Astrocyte (in vitro differentiated cells and primary cell): ENCODE results near the gene FERMT3. TPM values are rescaled to one million over a fixed set of nuclear protein-coding genes. Genes with fewer than 3 reads are reported as not detected.

Experiments
- DNase-seq: peaks from one replicate; pipeline ENCODE4 v3.0.0-alpha.2; 2010; ENCODE audit warnings: low read depth
- FAIRE-seq: peaks from 2 replicates; lab custom pipeline; 2011; peaks lifted over from hg19 to GRCh38; lab: Jason Lieb, UNC
- H2AFZ ChIP-seq: 2 replicates; pipeline ENCODE4 v1.6.0; 2012; ENCODE audit warnings: low read depth, low read length, inconsistent platforms
- H3K27ac ChIP-seq: 2 replicates; pipeline ENCODE4 v1.5.1; 2011; ENCODE audit warnings: low read depth, low read length, inconsistent platforms
- H3K27me3 ChIP-seq: 2 replicates; pipeline ENCODE4 v1.6.0; 2011; ENCODE audit warnings: low read length, inconsistent platforms; ENCODE audit not compliant: insufficient read depth
- H3K36me3 ChIP-seq: 2 replicates; pipeline ENCODE4 v1.5.1; 2011; ENCODE audit warnings: low read length, inconsistent platforms; ENCODE audit not compliant: insufficient read depth
- H3K4me1 ChIP-seq: 2 replicates; pipeline ENCODE4 v1.5.1; 2011; ENCODE audit warnings: low read length, inconsistent platforms; ENCODE audit not compliant: insufficient read depth
- H3K4me2 ChIP-seq: 2 replicates; pipeline ENCODE4 v1.6.0; 2012; ENCODE audit warnings: low read length, inconsistent platforms
- H3K4me3 ChIP-seq: 2 replicates; pipeline ENCODE4 v1.5.1; 2011; ENCODE audit warnings: low read depth, mild to moderate bottlenecking, low read length, inconsistent platforms; ENCODE audit not compliant: insufficient read depth
- H3K79me2 ChIP-seq: 2 replicates; pipeline ENCODE4 v1.6.0; 2012; ENCODE audit warnings: mild to moderate bottlenecking, low read length, inconsistent platforms; ENCODE audit not compliant: insufficient read depth
- H3K9ac ChIP-seq: 2 replicates; pipeline ENCODE4 v1.6.0; 2012; ENCODE audit warnings: mild to moderate bottlenecking, low read length, inconsistent platforms
- H3K9me3 ChIP-seq: 2 replicates; pipeline ENCODE4 v1.5.1; 2012; ENCODE audit warnings: low read depth, mild to moderate bottlenecking, low read length, inconsistent platforms; ENCODE audit not compliant: insufficient read depth
- H4K20me1 ChIP-seq: 2 replicates; pipeline ENCODE4 v1.6.0; 2012; ENCODE audit warnings: low read length, inconsistent platforms; ENCODE audit not compliant: insufficient read depth
- H3K27ac Mint-ChIP-seq: one replicate; pipeline ENCODE4 v1.8.0; 2021; ENCODE audit warnings: mild to moderate bottlenecking, mixed read lengths; ENCODE audit not compliant: unreplicated experiment
- H3K27me3 Mint-ChIP-seq: one replicate; pipeline ENCODE4 v1.8.0; 2021; ENCODE audit warnings: low read depth, mixed read lengths; ENCODE audit not compliant: unreplicated experiment
- H3K36me3 Mint-ChIP-seq: one replicate; pipeline ENCODE4 v1.8.0; 2021; ENCODE audit warnings: low read depth, mixed read lengths; ENCODE audit not compliant: unreplicated experiment
- H3K4me1 Mint-ChIP-seq: one replicate; pipeline ENCODE4 v1.8.0; 2021; ENCODE audit warnings: low read depth, mixed read lengths; ENCODE audit not compliant: unreplicated experiment
- H3K4me3 Mint-ChIP-seq: one replicate; pipeline ENCODE4 v1.8.0; 2021; ENCODE audit warnings: mild to moderate bottlenecking, moderate library complexity, mixed read lengths; ENCODE audit not compliant: unreplicated experiment
- H3K9me3 Mint-ChIP-seq: one replicate; pipeline ENCODE4 v1.8.0; 2021; ENCODE audit warnings: mild to moderate bottlenecking, mixed read lengths; ENCODE audit not compliant: unreplicated experiment
- EZH2 ChIP-seq: IDR thresholded peaks from 2 replicates; pipeline ENCODE4 v1.6.1; 2012; ENCODE audit warnings: mild to moderate bottlenecking, low read length, inconsistent platforms; ENCODE audit not compliant: insufficient read depth
- total RNA-seq: library from RNA; stranded (reverse); gene quantifications from 2 replicates; pipeline ENCODE4 v1.2.1, GENCODE V29; 2021
- TF ChIP-seq, protein P1 (sequence below): IDR thresholded peaks from 2 replicates; pipeline ENCODE4 v1.5.1; 2011; ENCODE audit warnings: low read depth, mild to moderate bottlenecking, inconsistent platforms, low read length, moderate library complexity; ENCODE audit not compliant: insufficient read depth

The FERMT3 gene
- total RNA-seq, 1 donor from 2014 or later = 1.3 TPM

DNA sequence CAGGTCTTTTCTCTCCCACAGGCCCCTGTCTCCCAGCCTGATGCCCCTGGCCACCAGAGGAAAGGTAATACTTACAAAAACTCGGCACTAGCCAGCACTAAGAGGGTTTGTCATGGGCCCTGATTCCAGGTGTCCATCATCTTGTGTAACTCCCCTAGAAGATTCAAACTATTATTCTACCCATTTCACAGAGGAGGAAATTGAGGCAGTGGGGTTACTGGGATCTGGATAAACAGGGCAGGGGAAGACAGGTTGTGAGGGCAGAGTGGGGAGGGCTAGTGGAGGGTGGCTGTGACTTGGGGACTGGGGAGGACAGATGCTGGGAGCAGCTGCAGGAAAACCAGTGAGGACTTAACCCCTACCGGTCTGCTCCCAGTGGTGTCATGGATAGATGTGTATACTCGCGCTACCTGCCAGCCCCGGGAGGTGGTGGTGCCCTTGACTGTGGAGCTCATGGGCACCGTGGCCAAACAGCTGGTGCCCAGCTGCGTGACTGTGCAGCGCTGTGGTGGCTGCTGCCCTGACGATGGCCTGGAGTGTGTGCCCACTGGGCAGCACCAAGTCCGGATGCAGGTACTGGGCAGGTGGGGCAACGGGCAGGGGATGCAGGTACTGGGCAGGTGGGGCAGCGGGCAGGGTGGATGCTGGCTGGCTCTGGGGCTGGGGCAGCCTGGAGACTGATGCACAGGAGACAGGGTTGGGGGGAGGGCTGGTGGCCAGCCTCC, 29.1 kb downstream of the FERMT3 start:
- Histone ChIP-seq H3K4me2 (peak overlapping the region; percentile 83), H3K36me3 (peaks cover 11% of the 10 kb centered on the region), H3K79me2 (peaks cover 8% of the 10 kb centered on the region), H2AFZ (no peak overlapping the region), H3K4me3 (peak overlapping the region; percentile 45), H3K9ac (peak overlapping the region; percentile 29), H4K20me1 (peaks cover 11% of the 10 kb centered on the region), H3K4me1 (peaks cover 23% of the 10 kb centered on the region), H3K27ac (no peak overlapping the region), H3K9me3 (no peaks in the 10 kb centered on the region), H3K27me3 (no peaks in the 10 kb centered on the region)
- Mint-ChIP-seq H3K27ac (peak overlapping the region; percentile 69), H3K36me3 (no peaks in the 10 kb centered on the region), H3K9me3 (no peaks in the 10 kb centered on the region), H3K27me3 (no peaks in the 10 kb centered on the region), H3K4me3 (peak overlapping the region; percentile 81), H3K4me1 (peaks cover 7% of the 10 kb centered on the region)
- TF ChIP-seq EZH2 = no peak
- TF ChIP-seq, protein P1, sequence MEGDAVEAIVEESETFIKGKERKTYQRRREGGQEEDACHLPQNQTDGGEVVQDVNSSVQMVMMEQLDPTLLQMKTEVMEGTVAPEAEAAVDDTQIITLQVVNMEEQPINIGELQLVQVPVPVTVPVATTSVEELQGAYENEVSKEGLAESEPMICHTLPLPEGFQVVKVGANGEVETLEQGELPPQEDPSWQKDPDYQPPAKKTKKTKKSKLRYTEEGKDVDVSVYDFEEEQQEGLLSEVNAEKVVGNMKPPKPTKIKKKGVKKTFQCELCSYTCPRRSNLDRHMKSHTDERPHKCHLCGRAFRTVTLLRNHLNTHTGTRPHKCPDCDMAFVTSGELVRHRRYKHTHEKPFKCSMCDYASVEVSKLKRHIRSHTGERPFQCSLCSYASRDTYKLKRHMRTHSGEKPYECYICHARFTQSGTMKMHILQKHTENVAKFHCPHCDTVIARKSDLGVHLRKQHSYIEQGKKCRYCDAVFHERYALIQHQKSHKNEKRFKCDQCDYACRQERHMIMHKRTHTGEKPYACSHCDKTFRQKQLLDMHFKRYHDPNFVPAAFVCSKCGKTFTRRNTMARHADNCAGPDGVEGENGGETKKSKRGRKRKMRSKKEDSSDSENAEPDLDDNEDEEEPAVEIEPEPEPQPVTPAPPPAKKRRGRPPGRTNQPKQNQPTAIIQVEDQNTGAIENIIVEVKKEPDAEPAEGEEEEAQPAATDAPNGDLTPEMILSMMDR = no peak
- DNase-seq (no peak), FAIRE-seq (no peak)

DNA sequence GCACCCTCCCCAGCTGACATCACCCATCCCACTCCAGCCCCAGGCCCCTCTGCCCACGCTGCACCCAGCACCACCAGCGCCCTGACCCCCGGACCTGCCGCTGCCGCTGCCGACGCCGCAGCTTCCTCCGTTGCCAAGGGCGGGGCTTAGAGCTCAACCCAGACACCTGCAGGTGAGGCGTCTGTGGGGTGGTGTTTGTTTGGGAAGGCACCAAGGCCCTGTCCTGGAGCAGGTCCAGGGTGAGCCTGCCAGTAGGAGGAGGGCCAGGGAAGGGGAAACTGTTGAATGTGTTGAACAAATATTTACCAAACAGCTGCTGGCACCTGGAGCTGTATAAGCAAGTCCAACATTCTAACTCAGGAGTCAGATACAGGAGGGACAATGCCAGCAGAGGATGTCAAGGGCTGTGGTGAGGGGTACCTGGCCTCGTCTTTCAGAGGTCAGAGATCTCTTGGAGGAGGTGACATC, 31.0 kb downstream of the FERMT3 start:
- Histone ChIP-seq H3K36me3 (peaks cover 11% of the 10 kb centered on the region), H3K4me1 (peaks cover 22% of the 10 kb centered on the region), H4K20me1 (peaks cover 11% of the 10 kb centered on the region), H3K4me3 (no peak overlapping the region), H3K9ac (no peak overlapping the region), H3K9me3 (no peaks in the 10 kb centered on the region), H3K27ac (no peak overlapping the region), H2AFZ (no peak overlapping the region), H3K27me3 (no peaks in the 10 kb centered on the region), H3K4me2 (no peak overlapping the region), H3K79me2 (peaks cover 16% of the 10 kb centered on the region)
- TF ChIP-seq, protein P1 = no peak
- no peak for TF ChIP-seq EZH2
- Mint-ChIP-seq H3K4me1 (peaks cover 4% of the 10 kb centered on the region), H3K27me3 (no peaks in the 10 kb centered on the region), H3K27ac (no peak overlapping the region), H3K36me3 (no peaks in the 10 kb centered on the region), H3K4me3 (peak overlapping the region; percentile 45), H3K9me3 (no peaks in the 10 kb centered on the region)
- DNase-seq (no peak), FAIRE-seq (no peak)

DNA sequence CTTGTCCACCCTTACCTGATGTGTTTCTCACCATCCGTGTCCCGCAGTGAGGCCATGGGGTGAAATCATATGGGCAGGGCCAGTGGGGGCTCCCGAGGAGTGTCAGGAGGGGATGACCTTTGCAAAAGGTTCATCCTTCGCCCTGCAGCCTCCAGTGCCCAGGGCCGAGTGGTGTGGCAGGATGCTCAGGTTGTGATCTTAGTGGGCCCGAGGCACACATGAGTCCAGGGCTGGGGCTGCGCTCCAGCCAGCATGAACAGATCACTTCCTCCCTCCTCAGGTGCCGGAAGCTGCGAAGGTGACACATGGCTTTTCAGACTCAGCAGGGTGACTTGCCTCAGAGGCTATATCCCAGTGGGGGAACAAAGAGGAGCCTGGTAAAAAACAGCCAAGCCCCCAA, 31.6 kb downstream of the FERMT3 start:
- no peak for FAIRE-seq
- peak overlapping the region; percentile 26 for H3K9ac ChIP-seq
- no peak overlapping the region for H3K4me3 Mint-ChIP-seq

More for the DNA sequence above, 31.6 kb downstream of the FERMT3 start:
- Histone ChIP-seq H3K27ac (no peak overlapping the region), H3K27me3 (no peaks in the 10 kb centered on the region), H3K79me2 (peaks cover 22% of the 10 kb centered on the region), H3K4me3 (no peak overlapping the region), H3K4me2 (no peak overlapping the region), H3K9me3 (no peaks in the 10 kb centered on the region), H3K4me1 (peaks cover 27% of the 10 kb centered on the region), H3K36me3 (peaks cover 11% of the 10 kb centered on the region), H4K20me1 (peaks cover 17% of the 10 kb centered on the region), H2AFZ (no peak overlapping the region)
- TF ChIP-seq, protein P1 = no peak
- no peak for TF ChIP-seq EZH2
- Mint-ChIP-seq H3K36me3 (no peaks in the 10 kb centered on the region), H3K9me3 (no peaks in the 10 kb centered on the region), H3K4me1 (peaks cover 6% of the 10 kb centered on the region), H3K27ac (no peak overlapping the region), H3K27me3 (no peaks in the 10 kb centered on the region)
- no peak for DNase-seq
